Mucosa of gallbladder (tissue), 1 donor: ENCODE data around the gene BAG2. TPM values are rescaled to one million over a fixed set of nuclear protein-coding genes. Genes with fewer than 3 reads are reported as not detected.

ENCODE experiments used
- DNase-seq: peaks from one replicate; pipeline ENCODE4 v3.0.0-alpha.2; 2020; ENCODE audit warnings: low spot score
- total RNA-seq: library from RNA; stranded (reverse); gene quantifications from one replicate; pipeline ENCODE4 v1.2.1, GENCODE V29; 2021
- donor health status: DM: no; HTN: no; CAD: no.

BAG2 gene
- total RNA-seq = 19.9 TPM

DNA sequence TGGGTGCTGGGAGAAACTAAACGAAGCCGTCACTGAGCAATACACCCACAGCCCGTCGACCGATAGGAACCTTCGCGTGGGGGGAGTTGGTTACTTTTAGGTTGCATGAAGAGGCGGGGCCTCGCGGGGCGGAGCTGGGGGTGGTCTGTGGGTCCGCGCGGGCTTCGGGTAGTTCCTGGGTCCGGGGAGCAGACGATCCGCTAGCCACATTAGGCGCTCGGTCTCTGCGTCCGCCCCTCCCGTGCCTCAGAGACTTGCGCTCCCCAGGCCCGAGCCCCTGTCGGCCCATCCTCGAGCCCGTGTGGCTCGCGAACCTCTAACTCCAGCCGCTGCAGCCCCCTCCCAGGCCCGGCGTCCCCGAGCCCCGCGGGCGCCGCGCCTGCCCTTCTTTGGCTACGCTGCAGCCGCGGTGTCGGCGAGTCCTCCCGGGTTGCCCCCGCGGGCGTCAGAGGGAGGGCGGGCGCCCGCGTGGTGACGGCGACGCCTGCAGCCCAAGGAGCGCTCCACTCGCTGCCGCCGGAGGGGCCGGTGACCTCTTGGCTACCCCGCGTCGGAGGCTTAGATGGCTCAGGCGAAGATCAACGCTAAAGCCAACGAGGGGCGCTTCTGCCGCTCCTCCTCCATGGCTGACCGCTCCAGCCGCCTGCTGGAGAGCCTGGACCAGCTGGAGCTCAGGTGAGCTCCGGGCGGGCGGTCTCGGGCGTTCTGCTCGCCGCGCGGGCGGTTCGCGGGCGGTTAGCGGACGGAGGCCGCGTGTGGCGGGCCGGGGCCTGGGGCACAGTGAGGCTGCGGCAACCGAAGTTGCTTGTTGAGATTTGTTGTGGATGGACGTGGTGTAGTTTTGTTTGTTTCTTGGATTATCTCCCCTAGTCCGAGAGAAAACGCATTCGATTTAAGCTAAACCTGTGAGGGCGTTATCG lies at the start of gene BAG2:
TSS of gene BAG2 (plus strand) at position 191 of the 920 bp plus-strand sequence. CDS start at position 563, 372 bp downstream.
- peak; percentile 84 for DNase-seq

DNA sequence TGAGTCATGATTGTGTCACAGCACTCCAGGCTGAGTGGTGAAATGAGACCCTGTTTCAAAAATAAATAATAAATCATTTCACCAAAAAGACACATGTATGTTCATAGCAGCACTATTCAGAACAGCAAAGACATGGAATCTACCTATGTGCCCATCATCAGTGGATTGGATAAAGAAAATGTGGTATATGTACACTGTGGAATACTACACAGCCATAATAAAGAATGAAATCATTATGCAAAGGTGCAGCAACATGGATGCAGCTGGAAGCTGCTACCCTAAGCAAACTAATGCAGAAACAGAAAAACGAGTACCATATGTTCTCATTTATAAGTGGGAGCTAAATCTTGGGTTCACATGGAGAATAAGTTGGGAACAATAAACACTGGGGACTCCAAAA lies 49.0 kb upstream of the BAG2 start:
- no peak for DNase-seq

DNA sequence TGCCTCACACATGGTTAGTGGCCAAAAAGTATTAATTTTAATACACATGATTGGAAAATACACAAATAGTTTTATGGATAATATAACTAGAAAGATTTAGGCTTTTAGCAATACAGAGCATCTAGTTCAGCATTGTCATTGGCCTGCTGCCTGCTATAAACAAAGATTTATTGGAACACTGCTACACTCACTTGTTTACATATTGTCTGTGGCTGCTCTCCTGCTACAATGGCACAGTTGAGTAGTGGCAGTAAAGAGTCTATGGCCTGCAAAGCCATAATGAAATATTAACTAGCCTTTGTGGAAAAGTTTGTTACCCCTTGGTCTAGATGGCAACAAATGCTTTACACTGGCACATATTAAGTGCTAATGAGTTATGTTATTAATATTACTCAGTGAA lies 44.4 kb upstream of the BAG2 start:
- DNase-seq = no peak

DNA sequence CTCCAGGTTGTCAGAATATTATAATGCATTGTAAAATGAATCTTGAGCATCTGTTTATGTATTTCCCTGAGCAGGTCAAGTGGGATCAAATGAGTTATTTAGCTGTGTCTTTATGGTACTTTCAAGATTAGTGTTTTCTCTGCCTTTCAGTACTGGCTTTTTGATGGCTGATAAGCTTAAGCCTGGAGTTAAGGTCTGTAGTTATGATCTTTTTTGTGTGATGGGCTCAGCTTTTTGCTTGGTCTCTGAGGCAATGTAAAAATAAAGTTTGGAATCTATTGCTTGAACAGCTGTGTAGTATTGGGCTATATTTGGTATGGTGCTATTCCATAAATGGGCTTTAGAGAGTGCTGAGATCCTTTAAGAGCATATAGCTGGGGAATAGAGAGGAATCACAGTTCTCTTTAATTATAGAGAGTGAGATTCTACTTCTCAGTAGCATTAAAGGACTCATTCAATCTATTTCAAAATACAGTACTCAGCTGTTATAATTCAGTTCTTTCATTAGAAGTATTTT lies 41.4 kb upstream of the BAG2 start:
- no peak for DNase-seq

DNA sequence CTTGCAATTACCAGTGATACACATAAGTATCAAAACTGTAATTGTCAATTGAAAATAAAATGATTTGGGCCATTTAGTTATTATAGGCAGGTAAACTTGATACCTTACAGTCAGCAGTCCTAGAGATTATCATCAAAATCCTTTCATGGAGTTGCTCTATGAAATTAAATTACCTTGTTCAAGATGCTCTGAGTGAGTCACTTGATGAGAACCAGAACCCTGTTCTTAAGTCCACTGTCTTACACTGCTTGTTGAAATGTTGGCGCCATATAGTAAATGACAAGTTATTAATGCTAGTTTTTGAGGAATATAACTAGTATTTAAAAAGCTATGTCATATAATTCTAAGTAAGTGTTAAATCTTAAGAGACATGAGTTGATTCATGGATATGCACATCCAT lies 37.2 kb upstream of the BAG2 start:
- DNase-seq = no peak

DNA sequence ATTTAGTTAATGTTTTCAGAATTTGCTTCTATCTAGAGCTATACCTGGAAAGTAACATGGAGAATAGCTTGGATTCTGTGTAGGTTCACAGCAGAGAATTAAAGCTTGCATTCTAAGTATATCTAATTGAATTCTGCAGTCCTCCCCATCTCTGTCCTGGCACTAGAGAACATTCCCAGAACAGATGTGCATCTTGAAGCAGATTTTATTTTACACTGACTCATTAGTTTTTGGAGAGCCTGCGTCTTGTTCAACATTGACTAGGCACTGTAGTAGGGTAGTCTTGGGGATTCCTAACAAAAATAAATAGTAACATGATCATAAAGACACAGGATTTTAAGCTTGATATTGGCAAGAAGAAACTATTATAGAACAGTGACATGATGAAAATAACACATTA lies 36.2 kb upstream of the BAG2 start:
- DNase-seq = no peak

DNA sequence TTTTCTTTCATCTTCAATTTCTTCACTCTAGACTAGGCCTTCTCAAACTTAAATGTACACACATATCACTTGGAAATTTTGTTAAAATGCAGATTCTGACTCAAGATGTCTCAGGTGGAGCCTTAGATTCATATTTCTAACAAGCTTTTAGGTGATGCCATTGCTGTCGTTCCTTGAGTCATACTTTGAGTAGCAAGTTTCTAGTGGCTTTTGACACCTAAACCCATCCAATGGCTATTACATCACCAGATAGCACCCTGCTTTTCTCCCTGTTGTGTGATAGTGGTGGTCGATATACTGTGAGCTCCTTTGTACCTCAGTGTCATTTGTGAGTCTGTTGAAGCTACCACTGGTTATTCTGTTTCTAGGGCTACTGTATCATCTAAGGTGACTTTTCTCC lies 34.8 kb upstream of the BAG2 start:
- DNase-seq = no peak

DNA sequence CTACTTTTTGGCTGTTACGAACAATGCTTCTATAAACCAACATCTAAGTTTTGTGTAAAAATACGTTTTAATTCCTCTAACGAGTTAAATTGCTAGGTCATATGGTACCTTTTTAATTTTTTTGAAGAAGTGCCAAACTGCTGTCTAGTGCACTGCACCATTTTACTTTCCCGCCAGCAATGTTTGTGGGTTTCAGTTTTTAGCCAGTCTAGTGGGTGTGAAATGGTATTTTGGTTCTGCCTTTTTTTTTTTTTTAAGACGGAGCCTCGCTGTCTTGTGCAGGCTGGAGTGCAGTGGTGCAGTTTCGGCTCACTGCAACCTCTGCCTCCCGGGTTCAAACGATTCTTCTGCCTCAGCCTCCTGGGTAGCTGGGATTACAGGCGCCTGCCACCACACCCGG lies 34.1 kb upstream of the BAG2 start:
- DNase-seq = no peak

DNA sequence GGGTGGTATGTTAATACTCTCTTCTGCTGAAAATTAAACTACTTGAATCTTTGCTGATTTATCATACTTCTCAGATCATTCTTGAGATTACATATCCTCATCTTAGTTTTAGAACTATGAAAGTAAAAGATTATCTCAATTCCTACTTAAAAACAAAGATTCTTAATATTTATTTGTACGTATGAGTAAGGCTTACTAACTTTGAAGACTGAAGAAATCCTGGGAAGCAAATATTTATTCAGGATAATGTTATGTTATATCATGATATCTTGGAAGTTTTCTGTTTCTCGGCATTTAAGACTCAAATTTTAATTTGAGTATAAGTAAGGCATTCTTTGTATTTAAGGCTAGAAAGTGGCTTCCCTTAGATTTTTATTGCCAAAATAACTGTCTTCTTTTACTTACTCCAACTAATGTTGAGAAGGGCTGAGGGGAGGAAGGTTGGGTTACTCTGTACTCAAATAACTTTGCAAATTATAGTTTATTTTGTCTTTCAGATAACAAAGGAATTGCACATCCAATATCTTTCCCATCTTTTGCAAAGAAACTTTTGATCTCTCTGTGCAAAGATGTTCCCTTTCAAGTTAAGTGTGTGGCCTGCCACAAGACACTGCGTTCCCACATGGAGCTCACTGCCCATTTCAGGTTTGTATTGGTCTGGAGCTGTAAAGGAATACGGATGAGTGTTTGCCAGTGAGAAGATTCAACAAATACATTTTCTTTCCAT lies 30.5 kb upstream of the BAG2 start:
- no peak for DNase-seq

DNA sequence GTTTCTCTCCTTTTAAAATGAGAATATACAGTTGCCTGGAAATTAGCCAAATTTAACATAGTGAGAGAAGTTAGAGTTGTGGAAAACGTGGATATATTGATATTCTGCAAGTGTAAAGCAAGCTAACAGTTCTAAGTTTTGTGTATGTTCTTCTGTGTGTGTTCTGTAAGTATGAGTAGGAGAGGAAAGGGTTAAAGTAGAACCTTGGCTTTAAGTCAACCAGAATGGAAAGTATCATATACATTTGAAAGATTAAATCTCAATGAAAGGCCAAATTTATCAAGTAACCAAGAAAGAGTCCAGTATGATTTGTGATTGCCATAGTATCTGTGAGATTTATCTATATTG lies 30.0 kb upstream of the BAG2 start:
- DNase-seq = no peak

DNA sequence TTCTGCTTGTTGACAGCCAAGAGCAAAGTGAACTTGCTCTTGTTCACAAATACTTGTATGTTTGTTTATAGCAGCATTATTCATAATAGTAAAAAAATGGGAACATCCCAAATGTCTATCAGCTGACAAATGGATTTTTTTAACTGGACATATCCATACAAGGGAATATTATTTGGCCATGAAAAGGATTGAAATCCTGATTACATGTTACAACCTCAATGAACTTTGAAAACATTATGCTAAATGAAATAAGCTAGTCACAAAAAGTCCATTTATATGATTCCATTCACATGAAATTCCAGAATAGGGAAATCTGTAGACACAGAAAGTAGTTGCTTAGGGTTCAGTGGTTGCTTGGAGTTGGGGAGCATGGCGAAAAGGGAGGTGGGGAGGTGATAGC lies 28.4 kb upstream of the BAG2 start:
- DNase-seq = no peak

DNA sequence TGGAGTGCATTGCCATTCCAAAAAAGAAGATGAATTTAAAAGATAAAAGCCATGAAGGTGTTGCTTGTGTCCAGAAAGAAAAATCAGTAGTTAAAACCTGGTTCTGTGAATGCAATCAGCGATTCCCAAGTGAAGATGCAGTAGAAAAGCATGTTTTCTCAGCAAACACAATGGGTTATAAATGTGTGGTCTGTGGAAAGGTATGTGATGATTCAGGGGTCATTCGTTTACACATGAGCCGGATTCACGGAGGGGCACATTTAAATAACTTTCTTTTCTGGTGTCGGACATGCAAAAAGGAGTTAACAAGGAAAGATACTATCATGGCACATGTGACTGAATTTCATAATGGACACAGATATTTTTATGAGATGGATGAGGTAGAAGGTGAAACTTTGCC lies 24.7 kb upstream of the BAG2 start:
- no peak for DNase-seq

DNA sequence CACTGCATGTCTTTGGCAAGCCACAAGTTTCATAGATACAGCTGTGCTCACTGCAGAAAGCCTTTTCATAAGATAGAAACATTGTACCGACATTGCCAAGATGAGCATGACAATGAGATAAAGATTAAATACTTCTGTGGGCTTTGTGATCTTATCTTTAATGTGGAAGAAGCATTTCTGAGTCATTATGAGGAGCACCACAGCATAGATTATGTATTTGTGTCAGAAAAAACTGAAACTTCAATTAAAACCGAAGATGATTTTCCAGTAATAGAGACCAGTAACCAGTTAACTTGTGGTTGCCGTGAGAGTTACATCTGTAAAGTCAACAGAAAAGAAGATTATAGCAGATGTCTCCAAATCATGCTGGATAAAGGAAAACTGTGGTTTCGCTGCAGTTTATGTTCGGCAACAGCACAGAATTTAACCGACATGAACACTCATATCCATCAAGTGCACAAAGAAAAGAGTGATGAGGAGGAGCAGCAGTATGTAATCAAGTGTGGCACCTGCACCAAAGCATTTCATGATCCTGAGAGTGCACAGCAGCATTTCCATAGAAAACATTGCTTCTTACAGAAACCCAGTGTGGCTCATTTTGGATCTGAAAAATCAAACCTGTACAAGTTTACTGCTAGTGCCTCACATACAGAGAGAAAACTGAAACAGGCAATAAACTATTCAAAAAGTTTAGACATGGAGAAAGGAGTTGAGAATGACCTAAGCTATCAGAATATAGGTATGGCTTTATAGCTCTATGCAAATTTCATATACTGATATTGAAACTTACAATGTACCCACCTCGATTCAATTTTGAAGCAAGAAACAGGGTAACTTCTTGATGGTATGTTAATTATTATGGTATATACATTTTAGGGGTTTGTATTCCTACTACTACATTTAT lies 23.9 kb upstream of the BAG2 start:
- no peak for DNase-seq

DNA sequence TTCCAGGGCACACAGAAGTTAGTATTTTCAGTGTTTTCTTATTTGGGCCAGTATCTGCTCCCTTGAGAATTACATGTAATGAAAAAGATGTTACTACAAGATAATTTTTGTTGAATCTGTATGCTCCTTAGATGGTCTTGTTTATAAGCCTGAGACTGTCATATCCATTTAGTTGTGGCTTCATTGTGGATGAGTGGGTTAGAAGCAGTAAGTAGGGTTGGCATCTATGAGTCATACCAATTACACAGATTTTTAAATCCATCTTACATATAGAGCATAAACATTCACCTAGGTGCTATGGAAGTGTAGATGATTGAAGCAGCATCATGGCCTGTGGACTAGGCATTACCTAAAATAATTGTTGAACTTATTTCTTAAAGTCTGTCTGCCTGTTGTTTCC lies 13.5 kb upstream of the BAG2 start:
- DNase-seq = no peak

DNA sequence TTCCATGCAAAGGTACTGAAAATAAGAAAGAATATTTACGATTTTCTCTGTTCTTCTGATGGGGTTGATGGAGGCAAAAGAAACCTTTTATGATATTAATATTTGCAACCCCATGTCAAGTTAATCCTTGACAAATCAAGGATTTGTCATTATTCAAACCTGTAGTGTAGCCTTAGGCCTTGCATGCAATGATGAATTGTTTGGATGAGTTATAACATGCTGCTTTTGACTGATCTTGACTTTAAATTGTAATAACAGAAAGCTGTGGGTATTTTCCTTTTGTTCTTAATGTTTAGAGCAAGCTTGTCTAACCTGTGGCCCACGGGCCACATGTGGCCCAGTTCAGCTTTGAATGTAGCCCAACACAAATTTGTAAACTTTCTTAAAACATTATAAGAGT lies 13.0 kb upstream of the BAG2 start:
- DNase-seq = no peak

DNA sequence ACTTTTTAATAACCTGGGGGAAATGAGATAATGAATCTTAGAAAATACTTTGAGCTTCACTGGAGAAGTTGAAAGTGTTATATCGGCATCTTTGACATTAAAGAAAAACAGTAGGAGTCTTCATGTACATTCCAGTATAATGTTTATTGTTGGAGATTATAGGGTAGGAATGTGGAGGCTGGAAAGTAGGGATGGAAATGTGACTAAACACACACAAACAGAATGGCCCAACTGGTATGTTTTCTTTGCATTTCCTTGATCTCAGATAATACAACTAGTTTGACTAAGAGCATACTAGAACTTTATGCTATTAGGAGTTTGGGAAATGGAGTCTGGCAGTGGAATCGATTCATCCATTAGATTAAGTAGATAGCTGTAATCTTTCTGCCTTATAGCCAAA lies 10.1 kb upstream of the BAG2 start:
- DNase-seq = no peak

DNA sequence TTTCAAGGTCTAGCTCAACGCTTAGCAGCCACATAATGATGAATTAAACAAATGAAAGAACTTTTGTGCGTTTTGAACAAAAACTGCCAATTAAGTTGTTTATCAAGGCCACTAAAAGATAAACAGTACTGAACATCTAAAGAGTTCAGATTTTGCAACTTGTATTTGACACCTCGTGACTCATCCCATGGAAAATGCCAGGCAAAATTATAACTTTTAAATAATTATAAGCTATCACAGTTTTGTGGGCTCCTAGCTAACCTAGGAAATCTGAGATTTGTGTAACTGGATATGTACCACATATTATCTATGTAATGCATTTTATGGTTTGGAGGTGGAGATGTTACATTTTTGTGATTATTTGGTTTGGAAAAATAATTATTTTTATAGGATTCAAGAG lies 9.6 kb upstream of the BAG2 start:
- DNase-seq = no peak

DNA sequence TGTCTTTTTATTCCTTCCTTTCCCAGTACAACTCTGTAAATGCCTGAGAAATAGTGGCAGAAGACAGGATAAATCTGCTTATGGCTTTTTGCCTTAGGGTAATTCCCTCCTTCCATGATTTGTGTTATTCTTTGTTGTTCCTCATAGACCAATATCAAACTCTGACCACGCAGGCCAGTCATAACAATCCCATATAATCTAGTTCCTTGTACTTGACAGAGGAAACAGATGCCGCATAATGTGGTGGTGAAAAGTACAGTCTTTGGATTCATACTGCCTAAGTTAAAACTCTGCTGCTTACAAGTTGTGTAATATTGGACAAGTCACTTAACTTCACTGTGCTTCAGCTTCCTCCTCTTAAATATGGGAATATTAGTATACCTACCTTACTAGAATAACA lies 8.2 kb upstream of the BAG2 start:
- no peak for DNase-seq

DNA sequence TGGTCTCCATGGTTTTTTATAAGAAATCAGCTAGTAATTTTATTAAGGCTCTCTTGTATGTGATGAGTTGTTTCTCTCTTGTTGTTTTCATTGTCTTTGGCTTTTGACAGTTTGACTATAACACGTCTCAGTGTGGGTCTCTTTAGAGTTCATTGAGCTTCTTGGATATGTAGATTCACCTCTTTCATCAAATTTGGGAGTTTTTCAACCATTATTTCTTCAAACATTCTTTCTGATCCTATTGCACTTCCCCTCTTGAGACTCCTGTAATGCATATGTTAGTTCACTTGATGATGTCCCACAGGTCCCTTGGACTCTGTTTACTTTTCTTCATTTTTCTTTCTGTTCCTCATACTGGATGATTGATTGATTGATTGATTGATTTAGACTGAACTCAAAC lies 7.0 kb upstream of the BAG2 start:
- no peak for DNase-seq

DNA sequence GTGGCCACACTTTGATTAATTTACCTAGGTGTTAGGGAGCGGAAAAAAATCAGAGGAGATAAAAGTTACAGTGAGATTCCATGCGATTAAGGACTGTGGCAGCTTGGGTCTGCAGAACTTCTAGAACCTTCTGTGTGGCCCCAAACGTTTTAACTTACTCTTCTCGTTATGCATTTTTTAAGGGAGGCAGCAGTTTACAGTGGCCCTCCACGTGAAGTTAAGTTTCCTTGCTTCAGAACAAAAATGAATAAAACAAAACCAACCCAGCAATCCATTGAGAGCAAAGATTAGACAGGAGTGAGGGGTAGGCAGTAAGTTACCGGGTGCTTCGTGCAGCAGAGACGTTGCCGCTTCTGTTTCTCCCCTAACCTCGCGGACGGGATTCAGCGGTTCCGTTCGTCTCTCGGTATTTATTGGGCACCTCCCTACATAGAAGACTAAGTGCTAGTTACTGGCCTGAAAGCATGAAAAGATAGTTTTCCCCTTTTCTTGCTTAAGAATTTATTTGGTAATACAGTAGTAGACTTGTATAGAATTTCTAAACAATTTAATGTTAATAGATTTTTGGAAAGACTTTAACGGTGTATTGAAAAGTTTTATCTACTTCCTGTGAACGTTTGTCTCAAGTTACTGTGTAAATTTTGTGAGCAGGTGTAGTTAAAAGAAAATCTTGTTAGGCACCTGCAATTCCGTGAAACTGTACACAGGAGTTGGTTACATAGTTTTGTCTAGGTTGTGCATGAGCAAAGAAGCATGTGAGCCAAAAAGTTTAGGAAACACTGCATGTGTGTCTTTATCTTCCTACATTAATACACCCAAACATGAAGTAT lies 1.1 kb downstream of the BAG2 start:
- DNase-seq = no peak

DNA sequence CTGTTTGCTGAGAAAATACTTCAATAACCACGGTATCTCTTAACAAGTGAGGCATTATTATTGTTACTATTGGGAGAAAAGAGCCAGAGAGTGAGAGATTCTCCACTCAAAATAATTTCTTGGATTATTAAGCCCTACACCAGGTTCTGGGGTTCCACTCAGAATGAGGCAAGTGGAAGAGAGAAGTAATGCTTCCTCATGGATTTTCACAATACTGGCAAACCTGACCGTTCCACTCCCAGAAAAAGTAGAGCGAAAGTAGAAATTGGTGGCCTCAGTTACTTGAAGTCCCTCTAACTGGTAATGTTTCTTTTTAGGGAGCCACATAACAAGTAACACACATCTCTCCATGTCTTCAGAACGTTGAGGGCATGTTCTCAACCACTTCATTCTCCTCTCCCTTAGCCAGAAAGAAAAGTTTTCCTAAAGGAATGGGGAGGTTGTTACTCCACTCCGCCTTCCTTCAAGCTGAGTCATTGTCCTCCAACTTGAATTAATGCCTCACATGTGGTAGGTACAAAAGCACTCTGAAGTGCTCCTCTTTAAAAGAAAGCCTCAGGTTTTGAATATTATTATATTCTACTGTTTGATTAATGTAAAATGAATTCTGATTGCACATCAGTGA lies 1.9 kb downstream of the BAG2 start:
- DNase-seq = no peak
